ENCODE data around the gene CTXN1. TPM values are rescaled to one million over a fixed set of nuclear protein-coding genes. Genes with fewer than 3 reads are reported as not detected.

CTXN1 gene
- total and polyA plus RNA-seq, 2 donors (not counting 3 experiments of a cell fraction or from before 2014, with no cell fraction given) = 16.0 to 27.6 TPM

GRCh38 chr19:7888826-7889217 lies 37.1 kb downstream of the CTXN1 start:
- peak overlapping the region; percentile 62 for H3K4me2 ChIP-seq (ENCODE audit: insufficient read depth, low read length)
- no peaks in the 10 kb centered on the region for H3K79me2 ChIP-seq (ENCODE audit: control insufficient read depth, insufficient read depth, low read length)
- peak overlapping the region; percentile 51 for H3K9ac ChIP-seq (replicated peaks; ENCODE audit: extremely low read depth, insufficient read depth, low read length)
- H3K9me3 ChIP-seq (replicated peaks; ENCODE audit: control insufficient read depth, insufficient read depth, low read length) = no peaks in the 10 kb centered on the region
- peak overlapping the region; percentile 22 for H3K27ac ChIP-seq (ENCODE audit: insufficient read depth, low read depth, low read length)
- DNase-seq (ENCODE audit: low read depth, low spot score) (no peak), FAIRE-seq (no peak)
- H3K27me3 ChIP-seq (ENCODE audit: control insufficient read depth in 2 of 2, insufficient read depth in 2 of 2, low read length in 2 of 2) = no peaks in the 10 kb centered on the region
- BruUV-seq (replicated peaks) = TSS peak; percentile 46
- peak overlapping the region; percentile 31 to 43 (median 42) for H3K4me3 ChIP-seq (replicated peaks in 1 of 3; ENCODE audit: insufficient read depth in 1 of 3, low read depth in 1 of 3, low read length in 3 of 3)
- intact Hi-C loops (cut with micrococcal nuclease) = loop anchor here (1.0 kb wide), 1 partner anchor 14 kb away; the partner anchor contains the start of gene MAP2K7
- POLR2A ChIA-PET = no interaction called here
- dilution Hi-C loops (cut with MboI; ENCODE audit: extremely low pct_ligation_motif_present, low sequenced_read_pairs) = no loop called here
- no peaks in the 10 kb centered on the region for H4K20me1 ChIP-seq (replicated peaks; ENCODE audit: control insufficient read depth, extremely low read depth, insufficient read depth, low read length)
- TF ChIP-seq POLR2AphosphoS5 (IDR thresholded peaks at IDR 0.05; ENCODE audit: insufficient read depth, low read depth, low read length) (no peak), EZH2 (IDR thresholded peaks at IDR 0.05; ENCODE audit: borderline replicate concordance, low read depth, low read length, severe bottlenecking) (no peak), FOS (IDR thresholded peaks at IDR 0.05; ENCODE audit: borderline replicate concordance, insufficient read depth, low read length) (no peak), CTCF (IDR thresholded peaks at IDR 0.05; ENCODE audit: extremely low read depth in 1 of 2, insufficient read depth in 1 of 2, low read depth in 1 of 2, low read length in 2 of 2) (no peak), JUN (IDR thresholded peaks at IDR 0.05; ENCODE audit: borderline replicate concordance, insufficient read depth, insufficient read length, low read depth) (no peak), POLR2A (IDR thresholded peaks at IDR 0.05; ENCODE audit: low read depth, low read length) (no peak), MYC (IDR thresholded peaks at IDR 0.05; ENCODE audit: low read depth, low read length) (no peak), GATA2 (IDR thresholded peaks at IDR 0.05; ENCODE audit: insufficient read depth, insufficient read length, low read depth, low read length) (no peak)
- TF ChIP-seq, protein P1, sequence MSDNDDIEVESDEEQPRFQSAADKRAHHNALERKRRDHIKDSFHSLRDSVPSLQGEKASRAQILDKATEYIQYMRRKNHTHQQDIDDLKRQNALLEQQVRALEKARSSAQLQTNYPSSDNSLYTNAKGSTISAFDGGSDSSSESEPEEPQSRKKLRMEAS (IDR thresholded peaks at IDR 0.05; ENCODE audit: insufficient read depth, insufficient read length) = no peak
- H3K36me3 ChIP-seq (ENCODE audit: control insufficient read depth in 2 of 2, extremely low read depth in 1 of 2, insufficient read depth in 2 of 2, low read length in 2 of 2) = no peaks in the 10 kb centered on the region
- peak overlapping the region; percentile 96 for H2AFZ ChIP-seq (ENCODE audit: low read depth, low read length)
- CTCF ChIA-PET = interaction anchor here (1.0 to 4.7 kb wide), 5 partner anchors 10 to 321 kb away, joined by 3 to 20 read pairs (median 3); partner anchors contain the start of gene TRAPPC5
- peaks cover 8% of the 10 kb centered on the region for H3K4me1 ChIP-seq (ENCODE audit: control insufficient read depth, extremely low read depth, insufficient read depth, low read length)
- no peaks in the 10 kb centered on the region for H3K9me1 ChIP-seq (replicated peaks; ENCODE audit: control insufficient read depth, extremely low read depth, insufficient read depth, low read length)
